ENCODE measurements around the gene PARP6. TPM values are rescaled to one million over a fixed set of nuclear protein-coding genes. Genes with fewer than 3 reads are reported as not detected.

Gene PARP6
- total RNA-seq, 2 donors from 2014 or later, result 52.3 to 64.8 TPM

- peak in 1 of 2 donors; percentile 29 for DNase-seq (ENCODE audit: low spot score in 2 of 2)
- Mint-ChIP-seq H3K27ac (peak overlapping the region; percentile 60 to 98), H3K9me3 (no peaks in the 10 kb centered on the region), H3K36me3 (peaks cover 21 to 28% of the 10 kb centered on the region in 2 donors)
- ATAC-seq, result no peak
These were observed 73.8 kb downstream of the PARP6 start for GRCh38 chr15:72198356-72199204.

GRCh38 chr15:72197460-72198355 lies 74.6 kb downstream of the PARP6 start, which contains the start of gene GRAMD2A:
Gene GRAMD2A, minus strand, starts transcription at chr15:72197787.
- DNase-seq (ENCODE audit: low spot score in 2 of 2) (peak in 1 of 2 donors; percentile 45), ATAC-seq (peak; percentile 42 to 43)
- Mint-ChIP-seq H3K36me3 (peaks cover 12 to 19% of the 10 kb centered on the region in 2 donors), H3K9me3 (no peaks in the 10 kb centered on the region), H3K27ac (peak within 1 kb of the TSS; percentile 60 to 98)

GRCh38 chr15:72197041-72197459 lies 75.3 kb downstream of the PARP6 start:
- H3K27ac Mint-ChIP-seq, result peak overlapping the region in 1 of 2 donors; percentile 87
- peak; percentile 4 for ATAC-seq
- peak in 1 of 2 donors; percentile 38 for DNase-seq (ENCODE audit: low spot score in 2 of 2)
- no peaks in the 10 kb centered on the region for H3K9me3 Mint-ChIP-seq
- peaks cover 11 to 12% of the 10 kb centered on the region in 2 donors for H3K36me3 Mint-ChIP-seq

- ATAC-seq, result peak; percentile 6 to 13
- Mint-ChIP-seq H3K27ac (peak overlapping the region; percentile 29 to 41), H3K36me3 (peaks cover 11 to 12% of the 10 kb centered on the region in 2 donors), H3K9me3 (no peaks in the 10 kb centered on the region)
- DNase-seq (ENCODE audit: low spot score in 2 of 2), result peak in 1 of 2 donors; percentile 12
These were observed 75.8 kb downstream of the PARP6 start for GRCh38 chr15:72196409-72197040.

DNA sequence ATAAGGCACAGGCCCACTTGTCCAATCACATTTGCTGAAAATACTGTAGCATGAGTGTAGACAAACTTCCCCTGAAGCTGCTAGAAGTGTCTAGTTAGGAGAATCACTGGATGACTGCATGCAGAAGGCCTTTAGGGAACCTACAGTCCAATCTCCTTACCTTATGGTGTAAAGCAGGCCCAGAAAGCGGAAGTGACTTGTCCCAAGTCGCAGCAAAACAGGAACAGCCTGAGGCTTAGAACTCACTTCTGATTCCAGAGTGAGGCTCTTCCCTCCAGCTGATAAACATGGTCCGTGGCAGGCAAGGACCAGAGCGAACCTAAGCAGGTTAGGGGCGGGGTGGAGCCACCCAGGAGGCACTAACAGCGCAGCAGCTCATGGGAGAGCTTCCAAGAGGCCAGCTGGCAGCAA lies 77.2 kb downstream of the PARP6 start:
- DNase-seq (ENCODE audit: low spot score in 2 of 2) (no peak), ATAC-seq (no peak)
- H3K9me3 Mint-ChIP-seq, result no peaks in the 10 kb centered on the region
- H3K36me3 Mint-ChIP-seq, result peaks cover 6 to 7% of the 10 kb centered on the region in 2 donors
- peak overlapping the region in 1 of 2 donors; percentile 82 for H3K27ac Mint-ChIP-seq

DNA sequence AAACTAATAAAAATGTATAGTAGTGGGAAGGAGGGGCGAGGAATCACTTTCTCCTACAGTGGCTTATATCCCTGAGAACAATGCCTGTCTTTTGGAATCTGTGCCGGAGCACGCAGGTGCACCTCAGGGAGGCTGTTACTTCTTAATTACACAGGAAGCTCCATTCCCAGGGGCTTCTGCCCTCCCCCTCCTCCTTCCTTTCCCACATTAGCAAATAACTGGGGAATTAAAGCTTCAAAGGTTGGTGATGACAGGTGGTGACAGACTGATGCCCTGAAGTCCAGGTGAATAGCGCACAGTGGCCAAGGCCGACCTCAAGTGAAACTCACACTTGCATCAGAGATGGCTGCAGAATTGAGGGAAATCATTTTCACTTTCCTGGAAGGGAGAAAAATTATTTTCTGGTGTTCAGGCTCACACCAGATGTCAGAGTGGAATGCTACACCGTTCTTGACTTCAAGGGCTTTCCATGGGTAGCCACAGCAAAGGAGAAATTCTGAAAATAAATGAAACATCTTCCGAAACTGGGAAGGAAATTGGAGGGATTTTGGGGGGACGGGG lies 78.4 kb downstream of the PARP6 start:
- DNase-seq (ENCODE audit: low spot score in 2 of 2) (no peak), ATAC-seq (no peak)
- H3K9me3 Mint-ChIP-seq, result no peaks in the 10 kb centered on the region
- no peak overlapping the region for H3K27ac Mint-ChIP-seq
- H3K36me3 Mint-ChIP-seq, result peaks cover 0 to 6% of the 10 kb centered on the region in 2 donors

DNA sequence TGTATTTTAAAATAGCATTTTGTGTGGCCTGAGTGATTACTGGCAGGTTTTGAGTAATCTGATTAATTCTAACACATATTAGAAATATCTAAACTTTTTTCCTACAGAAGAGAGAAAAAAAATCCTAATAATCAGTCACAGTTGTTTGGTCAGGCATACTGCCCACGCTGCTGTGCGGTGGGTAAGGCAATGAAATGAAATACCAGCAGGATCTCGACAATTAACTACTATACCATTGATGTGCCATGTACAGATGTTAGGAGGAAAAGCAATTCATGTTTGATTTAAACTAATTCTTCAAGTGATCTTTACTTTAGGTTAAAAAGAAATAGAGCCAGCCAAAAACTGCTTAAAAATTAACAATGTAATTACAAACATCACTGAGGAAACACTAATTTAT lies 79.9 kb downstream of the PARP6 start:
- no peak overlapping the region for H3K27ac Mint-ChIP-seq
- ATAC-seq, result no peak
- H3K36me3 Mint-ChIP-seq, result no peaks in the 10 kb centered on the region
- DNase-seq (ENCODE audit: low spot score in 2 of 2), result no peak
- H3K9me3 Mint-ChIP-seq, result no peaks in the 10 kb centered on the region

Other genes with a start within 250 kb of the PARP6 start
- 10 to 100 TPM; 13.1 to 20.9 TPM for gene MYO9A, start 154.4 kb downstream of the PARP6 start, total RNA-seq
- gene SENP8, start 154.2 kb downstream of the PARP6 start, total RNA-seq, result 1 to 10 TPM in 1 of 2 donors, under 1 TPM in 1; 0.36 to 1.8 TPM
- not detected for gene GRAMD2A, start 74.8 kb downstream of the PARP6 start, total RNA-seq
- 1,000 to 10,000 TPM; 1,316 to 2,692 TPM for gene PKM, start 41.4 kb downstream of the PARP6 start, total RNA-seq
- gene CELF6, start 47.6 kb upstream of the PARP6 start, total RNA-seq, result under 1 TPM; 0.37 to 0.48 TPM
- 10 to 100 TPM; 57.3 to 75.0 TPM for gene HEXA, start 103.5 kb upstream of the PARP6 start, total RNA-seq
- not detected for gene TMEM202, start 125.8 kb upstream of the PARP6 start, total RNA-seq
- 100 to 1,000 TPM; 142 to 185 TPM for gene ARIH1, start 201.8 kb upstream of the PARP6 start, total RNA-seq

Data from activated naive CD4-positive, alpha-beta T cell treated with anti-CD3 and anti-CD28 coated beads, Interleukin-2, amount 50 U/mL, for 72 hours (primary cell).